ENCODE data around the gene ARHGAP22. TPM values are rescaled to one million over a fixed set of nuclear protein-coding genes. Genes with fewer than 3 reads are reported as not detected.

Gene ARHGAP22
- total and polyA plus RNA-seq, 2 of the 4 experiments (the other 2 are of a cell fraction): 28.3 to 30.2 TPM

DNA sequence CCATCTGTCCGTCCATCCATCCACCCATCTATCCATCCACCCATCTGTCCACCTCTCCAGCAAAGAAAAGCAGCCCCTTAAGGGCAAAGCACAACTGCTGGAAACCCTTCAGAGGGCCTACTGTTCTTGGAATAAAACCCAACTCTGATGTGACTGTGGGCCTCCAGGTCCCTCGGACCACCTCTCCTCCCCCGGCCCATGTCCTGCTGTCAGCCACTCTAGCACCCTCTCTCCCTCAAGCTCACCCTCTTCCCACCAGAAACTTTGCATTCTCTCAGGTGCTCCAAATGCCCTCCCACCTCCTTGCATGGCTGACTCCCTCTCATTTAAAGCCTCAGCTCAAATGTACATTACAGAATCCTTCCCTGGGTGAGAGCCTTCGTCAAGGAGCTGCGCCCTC, 110.3 kb downstream of the ARHGAP22 start:
- in situ Hi-C loops (cut with MboI; ENCODE audit: low sequenced_read_pairs): no loop called here
- no CpG with 5 or more reads among the region's 5 CpGs for WGBS, 2 experiments (ENCODE audit: extremely low coverage in 2 of 2, insufficient read length in 1 of 2)
- no peak for TF ChIP-seq RFX5 (IDR thresholded peaks at IDR 0.05; ENCODE audit: low read depth, low read length)
- TF ChIP-seq SMC3 (IDR thresholded peaks at IDR 0.05; ENCODE audit: low read depth, low read length): no peak
- TF ChIP-seq, protein P1, sequence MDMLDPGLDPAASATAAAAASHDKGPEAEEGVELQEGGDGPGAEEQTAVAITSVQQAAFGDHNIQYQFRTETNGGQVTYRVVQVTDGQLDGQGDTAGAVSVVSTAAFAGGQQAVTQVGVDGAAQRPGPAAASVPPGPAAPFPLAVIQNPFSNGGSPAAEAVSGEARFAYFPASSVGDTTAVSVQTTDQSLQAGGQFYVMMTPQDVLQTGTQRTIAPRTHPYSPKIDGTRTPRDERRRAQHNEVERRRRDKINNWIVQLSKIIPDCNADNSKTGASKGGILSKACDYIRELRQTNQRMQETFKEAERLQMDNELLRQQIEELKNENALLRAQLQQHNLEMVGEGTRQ (IDR thresholded peaks at IDR 0.05; ENCODE audit: low read depth, low read length): no peak
- TF ChIP-seq MAFK (IDR thresholded peaks at IDR 0.05; ENCODE audit: low read depth, low read length): no peak
- no peak for TF ChIP-seq RCOR1 (IDR thresholded peaks at IDR 0.05; ENCODE audit: insufficient replicate concordance, low read length)
- TF ChIP-seq MXI1 (IDR thresholded peaks at IDR 0.05; ENCODE audit: borderline replicate concordance, low read depth, low read length): no peak
- no peak for TF ChIP-seq MAZ (IDR thresholded peaks at IDR 0.05; ENCODE audit: borderline replicate concordance, low read depth, low read length)
- TF ChIP-seq BHLHE40 (IDR thresholded peaks at IDR 0.05; ENCODE audit: low read depth, low read length): no peak
- no peak for TF ChIP-seq RAD21 (IDR thresholded peaks at IDR 0.05; ENCODE audit: low read length)
- no peak for TF ChIP-seq CHD1 (IDR thresholded peaks at IDR 0.05; ENCODE audit: low read depth, low read length)
- TF ChIP-seq, protein P2, sequence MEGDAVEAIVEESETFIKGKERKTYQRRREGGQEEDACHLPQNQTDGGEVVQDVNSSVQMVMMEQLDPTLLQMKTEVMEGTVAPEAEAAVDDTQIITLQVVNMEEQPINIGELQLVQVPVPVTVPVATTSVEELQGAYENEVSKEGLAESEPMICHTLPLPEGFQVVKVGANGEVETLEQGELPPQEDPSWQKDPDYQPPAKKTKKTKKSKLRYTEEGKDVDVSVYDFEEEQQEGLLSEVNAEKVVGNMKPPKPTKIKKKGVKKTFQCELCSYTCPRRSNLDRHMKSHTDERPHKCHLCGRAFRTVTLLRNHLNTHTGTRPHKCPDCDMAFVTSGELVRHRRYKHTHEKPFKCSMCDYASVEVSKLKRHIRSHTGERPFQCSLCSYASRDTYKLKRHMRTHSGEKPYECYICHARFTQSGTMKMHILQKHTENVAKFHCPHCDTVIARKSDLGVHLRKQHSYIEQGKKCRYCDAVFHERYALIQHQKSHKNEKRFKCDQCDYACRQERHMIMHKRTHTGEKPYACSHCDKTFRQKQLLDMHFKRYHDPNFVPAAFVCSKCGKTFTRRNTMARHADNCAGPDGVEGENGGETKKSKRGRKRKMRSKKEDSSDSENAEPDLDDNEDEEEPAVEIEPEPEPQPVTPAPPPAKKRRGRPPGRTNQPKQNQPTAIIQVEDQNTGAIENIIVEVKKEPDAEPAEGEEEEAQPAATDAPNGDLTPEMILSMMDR (conservative IDR thresholded peaks at IDR 0.05; ENCODE audit: low read depth, low read length): no peak

More for the DNA sequence above, 110.3 kb downstream of the ARHGAP22 start:
- ChIA-PET CTCF (interaction anchor here (0.6 kb wide), 2 partner anchors 12 to 161 kb away, joined by 3 read pairs; no protein-coding TSS in a partner anchor), POLR2A (ENCODE audit: unreplicated experiment) (no interaction called here)
- H2BK5ac ChIP-seq (ENCODE audit: low read depth, low read length, poor library complexity, severe bottlenecking): no peak overlapping the region
- no peak overlapping the region for H2AFZ ChIP-seq (replicated peaks; ENCODE audit: low read length, poor library complexity)
- H2AK9ac ChIP-seq (replicated peaks; ENCODE audit: low read depth, low read length, poor library complexity): no peak overlapping the region
- no peak overlapping the region for H4K8ac ChIP-seq (ENCODE audit: low read depth in 2 of 2, low read length in 2 of 2)
- ATAC-seq (ENCODE audit: low read depth) (no peak), DNase-seq (no peak)
- H3K18ac ChIP-seq (ENCODE audit: low read depth, low read length): no peak overlapping the region
- no peak overlapping the region for H3K9ac ChIP-seq (ENCODE audit: low read depth, low read length)
- intact Hi-C loops (cut with micrococcal nuclease): no loop called here
- H2BK20ac ChIP-seq (ENCODE audit: low read depth, low read length): no peak overlapping the region
- H3K4me2 ChIP-seq (ENCODE audit: low read depth, low read length): no peak overlapping the region
- no TSS peak for BruUV-seq (replicated peaks)
- no peak overlapping the region; the same call in 1 of the 2 replicates for H3K4ac ChIP-seq (ENCODE audit: low read depth, low read length)
- H3K9me1 ChIP-seq (ENCODE audit: insufficient read depth, low read length): peaks cover 44% of the 10 kb centered on the region
- H3K79me1 ChIP-seq (ENCODE audit: low read depth in 1 of 2, low read length in 2 of 2): peaks cover 38 to 91% of the 10 kb centered on the region in 2 experiments
- H3K9me3 ChIP-seq (ENCODE audit: control insufficient read depth, insufficient read depth, low read length): no peaks in the 10 kb centered on the region
- H3K14ac ChIP-seq (replicated peaks; ENCODE audit: low read depth, low read length): no peak overlapping the region
- dilution Hi-C loops (cut with HindIII; ENCODE audit: low sequenced_read_pairs, unreplicated experiment): no loop called here
- H3K27ac ChIP-seq (ENCODE audit: insufficient read depth, low read length): no peak overlapping the region
- no peak overlapping the region for H3K23ac ChIP-seq (ENCODE audit: low read depth, low read length)
- H3K36me3 ChIP-seq (ENCODE audit: control insufficient read depth, insufficient read depth, low read length): no peaks in the 10 kb centered on the region
- H3K56ac ChIP-seq (ENCODE audit: extremely low read depth, insufficient read depth, low read length): no peak overlapping the region
- H3K4me1 ChIP-seq (ENCODE audit: control insufficient read depth, insufficient read depth, low read length): peaks cover 20% of the 10 kb centered on the region
- no peak overlapping the region for H4K5ac ChIP-seq (ENCODE audit: low read depth, low read length)
- no peak overlapping the region for H2BK120ac ChIP-seq (ENCODE audit: low read depth, low read length)
- peak overlapping the region; percentile 56; the same call in 1 of the 2 replicates for H2AK5ac ChIP-seq (ENCODE audit: low read depth, low read length)
- H3K27me3 ChIP-seq (ENCODE audit: control insufficient read depth, insufficient read depth, low read length): no peaks in the 10 kb centered on the region
- H2BK15ac ChIP-seq (ENCODE audit: low read depth, low read length): no peak overlapping the region; the same call in 2 of the 3 replicates
- H4K20me1 ChIP-seq (ENCODE audit: insufficient read depth, low read length): peaks cover 43% of the 10 kb centered on the region; the same call in 1 of the 2 replicates
- no peak overlapping the region for H4K91ac ChIP-seq (ENCODE audit: insufficient read depth, low read depth, low read length)
- no peak overlapping the region for H3K4me3 ChIP-seq (ENCODE audit: insufficient read depth, low read depth, low read length)

Data from IMR-90 (cell line).